H9 (cell line): Measurements from ENCODE around the gene COL5A2. TPM values are rescaled to one million over a fixed set of nuclear protein-coding genes. Genes with fewer than 3 reads are reported as not detected.

Experiments
- DNase-seq: peaks from one replicate; pipeline ENCODE4 v3.0.0-alpha.2; 2017
- H2AFZ ChIP-seq: one replicate; pipeline ENCODE4 v1.6.1; 2013; ENCODE audit warnings: mild to moderate bottlenecking, low read length, control low read depth, moderate library complexity
- H2AK5ac ChIP-seq: 2 replicates; pipeline ENCODE4 v1.6.1; 2013; ENCODE audit warnings: low read length, control low read depth, mixed read lengths; ENCODE audit not compliant: insufficient read length
- H2BK120ac ChIP-seq: one replicate; pipeline ENCODE4 v1.6.1; 2013; ENCODE audit warnings: low read depth, mild to moderate bottlenecking, low read length, control low read depth, inconsistent platforms; ENCODE audit not compliant: poor library complexity, severe bottlenecking
- H2BK12ac ChIP-seq: 2 replicates; pipeline ENCODE4 v1.6.1; 2013; ENCODE audit warnings: low read length, control low read depth, mixed read lengths, low read depth; ENCODE audit not compliant: insufficient read length
- H2BK15ac ChIP-seq: 2 replicates; pipeline ENCODE4 v1.6.1; 2013; ENCODE audit warnings: low read depth, low read length, control low read depth
- H2BK20ac ChIP-seq: one replicate; pipeline ENCODE4 v1.6.1; 2013; ENCODE audit warnings: low read depth, mild to moderate bottlenecking, low read length, control low read depth, inconsistent platforms; ENCODE audit not compliant: poor library complexity, severe bottlenecking
- H2BK5ac ChIP-seq: 2 replicates; pipeline ENCODE4 v1.6.1; 2013; ENCODE audit warnings: low read length, control low read depth, mixed read lengths; ENCODE audit not compliant: insufficient read length
- H3K14ac ChIP-seq: 2 replicates; pipeline ENCODE4 v1.6.1; 2013; ENCODE audit warnings: low read length, control low read depth; ENCODE audit not compliant: insufficient read depth
- H3K18ac ChIP-seq: 2 replicates; pipeline ENCODE4 v1.6.1; 2013; ENCODE audit warnings: low read depth, mild to moderate bottlenecking, mixed read lengths, low read length, control low read depth; ENCODE audit not compliant: insufficient read length
- H3K23ac ChIP-seq: 2 replicates; pipeline ENCODE4 v1.6.1; 2013; ENCODE audit warnings: low read length, control low read depth, mixed read lengths, low read depth; ENCODE audit not compliant: insufficient read length
- H3K23me2 ChIP-seq: 2 replicates; pipeline ENCODE4 v1.6.1; 2013; ENCODE audit warnings: low read depth, mild to moderate bottlenecking, mixed read lengths, low read length, control low read depth; ENCODE audit not compliant: insufficient read length, poor library complexity, severe bottlenecking
- H3K27ac ChIP-seq: 2 replicates; pipeline ENCODE4 v1.5.1; 2013; ENCODE audit warnings: low read length, control low read depth, mixed read lengths, low read depth; ENCODE audit not compliant: insufficient read length
- H3K27me3 ChIP-seq: 2 replicates; pipeline ENCODE4 v1.6.1; 2013; ENCODE audit warnings: low read length, control low read depth, inconsistent platforms; ENCODE audit not compliant: insufficient read depth
- H3K4ac ChIP-seq: 2 replicates; pipeline ENCODE4 v1.6.1; 2013; ENCODE audit warnings: low read depth, mild to moderate bottlenecking, control low read depth, inconsistent platforms, low read length, moderate library complexity
- H3K4me1 ChIP-seq: 2 replicates; pipeline ENCODE4 v1.6.1; 2013; ENCODE audit warnings: low read length, control low read depth, inconsistent platforms; ENCODE audit not compliant: insufficient read depth
- H3K4me2 ChIP-seq: 2 replicates; pipeline ENCODE4 v1.6.1; 2013; ENCODE audit warnings: low read length, control low read depth, mixed read lengths; ENCODE audit not compliant: insufficient read length, insufficient read depth
- H3K56ac ChIP-seq: 2 replicates; pipeline ENCODE4 v1.6.1; 2013; ENCODE audit warnings: low read depth, mild to moderate bottlenecking, mixed read lengths, low read length, control low read depth; ENCODE audit not compliant: insufficient read length
- H3K79me1 ChIP-seq: 2 replicates; pipeline ENCODE4 v1.6.1; 2013; ENCODE audit warnings: low read depth, mild to moderate bottlenecking, moderate library complexity, low read length, control low read depth, inconsistent platforms; ENCODE audit not compliant: insufficient read depth, poor library complexity, severe bottlenecking
- H3K79me2 ChIP-seq: 2 replicates; pipeline ENCODE4 v1.6.1; 2013; ENCODE audit warnings: low read length, control low read depth, inconsistent platforms; ENCODE audit not compliant: insufficient read depth
- H3K9ac ChIP-seq: 2 replicates; pipeline ENCODE4 v1.6.1; 2013; ENCODE audit warnings: low read length, control low read depth, mixed read lengths; ENCODE audit not compliant: insufficient read length; ENCODE audit errors: extremely low read depth
- H3K9me3 ChIP-seq: one replicate; pipeline ENCODE4 v1.6.1; 2013; ENCODE audit warnings: low read depth, low read length, inconsistent platforms; ENCODE audit not compliant: control insufficient read depth
- H3T11ph ChIP-seq: one replicate; pipeline ENCODE4 v1.6.1; 2013; ENCODE audit warnings: mild to moderate bottlenecking, low read length, control low read depth, inconsistent platforms
- H4K20me1 ChIP-seq: one replicate; pipeline ENCODE4 v1.6.1; 2013; ENCODE audit not compliant: control insufficient read depth, insufficient read length, insufficient read depth
- H4K5ac ChIP-seq: 2 replicates; pipeline ENCODE4 v1.6.1; 2013; ENCODE audit warnings: low read depth, mild to moderate bottlenecking, mixed read lengths, low read length, control low read depth; ENCODE audit not compliant: insufficient read length
- H4K8ac ChIP-seq: replicated peaks from 2 replicates; pipeline ENCODE4 v1.6.1; 2013; ENCODE audit warnings: low read length, control low read depth, mixed read lengths, low read depth; ENCODE audit not compliant: insufficient read length
- H4K91ac ChIP-seq: 2 replicates; pipeline ENCODE4 v1.6.1; 2013; ENCODE audit warnings: low read depth, mild to moderate bottlenecking, moderate library complexity, mixed read lengths, low read length, control low read depth; ENCODE audit not compliant: insufficient read length
- H3K27ac Mint-ChIP-seq, 3 experiments: 2 replicates in 2 of 3; 3 replicates in 1 of 3; pipeline ENCODE4 v1.8.0; 2020 to 2021; ENCODE audit warnings: mixed read lengths in 3 of 3, mild to moderate bottlenecking in 1 of 3, moderate library complexity in 1 of 3
- H3K27me3 Mint-ChIP-seq: 2 replicates; pipeline ENCODE4 v1.8.0; 2021; ENCODE audit warnings: low read depth, mild to moderate bottlenecking, moderate library complexity, mixed read lengths
- H3K36me3 Mint-ChIP-seq, 3 experiments: 2 replicates in 2 of 3; 3 replicates in 1 of 3; pipeline ENCODE4 v1.8.0; 2020 to 2021; ENCODE audit warnings: low read depth in 3 of 3, mixed read lengths in 3 of 3; ENCODE audit not compliant: insufficient read depth in 1 of 3
- H3K4me1 Mint-ChIP-seq, 2 experiments: 2 replicates each; pipeline ENCODE4 v1.8.0; 2020; ENCODE audit warnings: mixed read lengths in 2 of 2
- H3K4me3 Mint-ChIP-seq, 2 experiments: 2 replicates in 1 of 2; 3 replicates in 1 of 2; pipeline ENCODE4 v1.8.0; 2020 to 2021; ENCODE audit warnings: mild to moderate bottlenecking in 2 of 2, mixed read lengths in 2 of 2, moderate library complexity in 1 of 2
- H3K9me3 Mint-ChIP-seq, 2 experiments: 2 replicates in 1 of 2; 3 replicates in 1 of 2; pipeline ENCODE4 v1.8.0; 2020; ENCODE audit warnings: mild to moderate bottlenecking in 2 of 2, mixed read lengths in 2 of 2, moderate library complexity in 1 of 2
- WGBS: extraction: QIAGEN DNeasy Blood & Tissue Kit; methylation state at CpG from one replicate; pipeline ENCODE4 v1.1.7; 2013; ENCODE audit warnings: missing lambda C conversion rate, low lambda C conversion rate, mixed read lengths; ENCODE audit not compliant: insufficient read length; ENCODE audit errors: extremely low coverage; 5-methylcytosine and 5-hydroxymethylcytosine counted together
- total RNA-seq: library from RNA; stranded (reverse); gene quantifications from 2 replicates; pipeline ENCODE4 v1.2.1, GENCODE V29; 2021
- TF ChIP-seq, protein P1 (sequence below): fragments of 200-600 bp; sonication (generic); conservative IDR thresholded peaks from 3 replicates; pipeline ENCODE4 v1.8.0; 2021; ENCODE audit warnings: antibody characterized with exemption, mild to moderate bottlenecking

COL5A2 gene
- total RNA-seq, 1 experiment from 2014 or later, result 10.5 TPM

DNA sequence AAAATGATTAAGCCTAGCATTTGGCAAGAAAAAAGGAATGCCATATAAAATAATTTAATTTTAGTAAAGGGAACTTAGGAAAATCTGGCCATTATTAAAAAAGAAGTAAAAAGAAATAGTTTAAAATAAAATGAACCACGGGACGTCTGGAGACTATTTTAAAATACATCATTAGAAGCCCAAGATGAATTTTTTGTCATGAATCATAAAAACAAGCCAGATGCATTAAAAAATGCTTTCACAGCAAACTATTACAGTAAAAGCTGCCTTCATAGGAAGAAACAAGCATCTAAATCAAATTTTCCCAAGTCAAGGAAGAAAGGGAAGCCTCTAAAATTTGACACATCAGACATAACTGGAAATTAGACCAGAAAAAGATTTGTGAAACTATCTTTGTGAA, 33.0 kb downstream of the COL5A2 start:
- no peak overlapping the region for H3K4me3 Mint-ChIP-seq
- Histone ChIP-seq H2BK20ac (no peak overlapping the region), H3K4me2 (no peak overlapping the region), H3K9me3 (no peaks in the 10 kb centered on the region), H3K27me3 (no peaks in the 10 kb centered on the region), H3K4me1 (no peaks in the 10 kb centered on the region), H2BK120ac (no peak overlapping the region), H3K23me2 (no peaks in the 10 kb centered on the region), H2BK12ac (no peak overlapping the region), H4K91ac (no peak overlapping the region), H3K56ac (no peak overlapping the region), H3K79me2 (no peaks in the 10 kb centered on the region), H4K20me1 (no peaks in the 10 kb centered on the region), H3K27ac (no peak overlapping the region), H3K79me1 (no peaks in the 10 kb centered on the region), H2AK5ac (no peak overlapping the region), H3T11ph (no peak overlapping the region), H2BK5ac (no peak overlapping the region), H4K5ac (no peak overlapping the region), H4K8ac (no peak overlapping the region), H3K18ac (no peak overlapping the region), H3K4ac (no peak overlapping the region), H3K23ac (no peak overlapping the region), H3K14ac (no peak overlapping the region), H2BK15ac (no peak overlapping the region), H3K9ac (no peak overlapping the region), H2AFZ (no peak overlapping the region)
- H3K27ac Mint-ChIP-seq, result no peak overlapping the region
- WGBS, result no CpG with 5 or more reads among the region's 2 CpGs
- TF ChIP-seq, protein P1, sequence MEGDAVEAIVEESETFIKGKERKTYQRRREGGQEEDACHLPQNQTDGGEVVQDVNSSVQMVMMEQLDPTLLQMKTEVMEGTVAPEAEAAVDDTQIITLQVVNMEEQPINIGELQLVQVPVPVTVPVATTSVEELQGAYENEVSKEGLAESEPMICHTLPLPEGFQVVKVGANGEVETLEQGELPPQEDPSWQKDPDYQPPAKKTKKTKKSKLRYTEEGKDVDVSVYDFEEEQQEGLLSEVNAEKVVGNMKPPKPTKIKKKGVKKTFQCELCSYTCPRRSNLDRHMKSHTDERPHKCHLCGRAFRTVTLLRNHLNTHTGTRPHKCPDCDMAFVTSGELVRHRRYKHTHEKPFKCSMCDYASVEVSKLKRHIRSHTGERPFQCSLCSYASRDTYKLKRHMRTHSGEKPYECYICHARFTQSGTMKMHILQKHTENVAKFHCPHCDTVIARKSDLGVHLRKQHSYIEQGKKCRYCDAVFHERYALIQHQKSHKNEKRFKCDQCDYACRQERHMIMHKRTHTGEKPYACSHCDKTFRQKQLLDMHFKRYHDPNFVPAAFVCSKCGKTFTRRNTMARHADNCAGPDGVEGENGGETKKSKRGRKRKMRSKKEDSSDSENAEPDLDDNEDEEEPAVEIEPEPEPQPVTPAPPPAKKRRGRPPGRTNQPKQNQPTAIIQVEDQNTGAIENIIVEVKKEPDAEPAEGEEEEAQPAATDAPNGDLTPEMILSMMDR, result no peak
- no peaks in the 10 kb centered on the region for H3K9me3 Mint-ChIP-seq
- H3K27me3 Mint-ChIP-seq, result no peaks in the 10 kb centered on the region
- H3K36me3 Mint-ChIP-seq, result no peaks in the 10 kb centered on the region
- DNase-seq, result no peak
- H3K4me1 Mint-ChIP-seq, result peaks cover 0 to 4% of the 10 kb centered on the region in 2 experiments; a peak in 1 of 4 replicates
